ENCODE results near the gene FRYL. TPM values are rescaled to one million over a fixed set of nuclear protein-coding genes. Genes with fewer than 3 reads are reported as not detected.

FRYL gene
- total RNA-seq, 2 donors from 2014 or later = 29.8 to 35.1 TPM

GRCh38 chr4:48594180-48594579 lies 185.9 kb downstream of the FRYL start:
- Histone ChIP-seq H3K27ac (no peak overlapping the region), H3K4me1 (peaks cover 0 to 13% of the 10 kb centered on the region in 2 donors), H3K27me3 (no peaks in the 10 kb centered on the region), H3K36me3 (peaks cover 18% of the 10 kb centered on the region), H3K9me3 (no peaks in the 10 kb centered on the region), H3K4me3 (no peak overlapping the region)
- TF ChIP-seq CTCF (IDR thresholded peaks at IDR 0.05) = no peak
- no peak for DNase-seq (ENCODE audit: low spot score)

GRCh38 chr4:48591372-48591771 lies 188.7 kb downstream of the FRYL start:
- Histone ChIP-seq H3K36me3 (peaks cover 22% of the 10 kb centered on the region), H3K27ac (no peak overlapping the region)

GRCh38 chr4:48590884-48591283 lies 189.2 kb downstream of the FRYL start:
- no peaks in the 10 kb centered on the region for H3K9me3 ChIP-seq
- H3K27ac ChIP-seq = no peak overlapping the region
- no peak for TF ChIP-seq CTCF (IDR thresholded peaks at IDR 0.05)
- no peaks in the 10 kb centered on the region for H3K27me3 ChIP-seq
- H3K36me3 ChIP-seq = peaks cover 26% of the 10 kb centered on the region
- H3K4me3 ChIP-seq = no peak overlapping the region
- DNase-seq (ENCODE audit: low spot score) = no peak
- peaks cover 0 to 13% of the 10 kb centered on the region in 2 donors for H3K4me1 ChIP-seq

More at GRCh38 chr4:48591372-48591771, 188.7 kb downstream of the FRYL start:
- DNase-seq (ENCODE audit: low spot score) = no peak
- no peaks in the 10 kb centered on the region for H3K27me3 ChIP-seq
- H3K4me1 ChIP-seq = peaks cover 0 to 13% of the 10 kb centered on the region in 2 donors
- H3K4me3 ChIP-seq = no peak overlapping the region
- TF ChIP-seq CTCF (IDR thresholded peaks at IDR 0.05) = no peak
- no peaks in the 10 kb centered on the region for H3K9me3 ChIP-seq

- Histone ChIP-seq H3K27ac (no peak overlapping the region), H3K36me3 (peaks cover 28% of the 10 kb centered on the region)
- TF ChIP-seq CTCF (IDR thresholded peaks at IDR 0.05) = no peak
These were observed 191.0 kb downstream of the FRYL start for GRCh38 chr4:48589098-48589445.

GRCh38 chr4:48588230-48589097 lies 191.6 kb downstream of the FRYL start:
- TF ChIP-seq CTCF (IDR thresholded peaks at IDR 0.05) = no peak
- Histone ChIP-seq H3K4me1 (peaks cover 0 to 10% of the 10 kb centered on the region in 2 donors), H3K27ac (no peak overlapping the region), H3K36me3 (peaks cover 28% of the 10 kb centered on the region), H3K9me3 (no peaks in the 10 kb centered on the region), H3K4me3 (no peak overlapping the region), H3K27me3 (no peaks in the 10 kb centered on the region)
- DNase-seq (ENCODE audit: low spot score) = no peak

More at GRCh38 chr4:48589098-48589445, 191.0 kb downstream of the FRYL start:
- no peak for DNase-seq (ENCODE audit: low spot score)
- no peaks in the 10 kb centered on the region for H3K9me3 ChIP-seq
- H3K27me3 ChIP-seq = no peaks in the 10 kb centered on the region
- H3K4me1 ChIP-seq = peaks cover 0 to 10% of the 10 kb centered on the region in 2 donors
- no peak overlapping the region for H3K4me3 ChIP-seq
